Right renal pelvis (tissue), 4 donors: ENCODE results near the gene SDCCAG8. TPM values are rescaled to one million over a fixed set of nuclear protein-coding genes. Genes with fewer than 3 reads are reported as not detected.

Experiments used
- DNase-seq, 4 donors: peaks; one replicate each; pipeline ENCODE4 v3.0.0-alpha.2; 2013; ENCODE audit warnings: low read depth in 4 of 4, low spot score in 3 of 4, missing footprints in 1 of 4
- polyA plus RNA-seq, 4 donors: library from polyadenylated mRNA; unstranded; fragments of 120-200 nt; gene quantifications; one replicate each; pipeline ENCODE4 v1.2.1, GENCODE V29; 2013; ENCODE audit not compliant: insufficient read length in 4 of 4

The SDCCAG8 gene
- polyA plus RNA-seq, 4 donors, result 40.8 to 50.4 (median 43.7) TPM

DNA sequence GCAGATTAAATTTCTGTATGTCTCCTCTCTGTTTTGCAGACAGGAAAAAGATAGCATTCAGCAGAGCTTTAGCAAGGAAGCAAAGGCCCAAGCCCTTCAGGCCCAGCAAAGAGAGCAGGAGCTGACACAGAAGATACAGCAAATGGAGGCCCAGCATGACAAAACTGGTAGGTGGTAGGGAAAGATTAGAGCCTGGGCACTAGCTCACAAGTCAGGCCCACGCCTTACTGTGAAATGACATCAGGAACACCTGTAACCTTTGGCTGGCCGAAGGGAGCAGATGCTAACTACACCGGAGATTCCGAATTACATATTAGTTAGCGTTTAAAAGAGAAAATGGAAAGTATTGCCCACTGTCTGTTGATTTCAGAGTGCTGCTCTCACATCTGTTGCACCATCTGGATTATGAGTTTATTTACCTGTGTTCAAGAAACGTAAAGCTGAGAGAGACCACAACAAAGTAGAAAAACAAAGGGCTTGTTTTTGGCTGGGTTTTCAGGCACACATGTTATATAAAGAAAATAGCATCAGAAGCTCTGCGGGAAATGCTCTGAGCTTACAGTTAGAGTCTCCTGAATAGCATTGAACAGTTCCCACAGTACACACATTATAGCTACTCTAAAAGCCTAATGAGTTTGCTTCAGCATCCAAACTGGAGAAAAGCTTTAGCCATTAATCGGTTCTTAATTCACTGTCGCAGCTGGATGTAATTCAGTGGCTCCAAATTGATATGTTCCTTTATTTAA is 160.0 kb downstream of the SDCCAG8 start:
- no peak for DNase-seq

DNA sequence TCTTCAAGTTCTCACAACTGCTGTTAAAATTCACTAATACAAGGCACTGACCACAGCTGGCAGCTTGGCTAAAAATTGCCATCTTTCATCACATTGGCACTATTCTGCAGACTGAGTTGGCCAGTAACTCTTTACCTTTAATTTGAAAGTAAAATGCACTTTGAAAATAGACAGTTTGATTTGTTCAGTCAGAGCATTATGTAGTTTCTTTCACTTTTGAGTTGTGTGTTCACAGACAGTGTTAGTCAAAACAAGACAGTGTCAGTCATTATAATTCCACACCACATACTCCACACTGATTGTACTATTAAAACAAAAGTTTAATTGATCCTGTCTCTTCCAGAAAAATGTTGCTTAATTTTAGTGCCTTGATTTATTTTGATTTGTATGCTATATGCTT is 160.7 kb downstream of the SDCCAG8 start:
- no peak for DNase-seq

DNA sequence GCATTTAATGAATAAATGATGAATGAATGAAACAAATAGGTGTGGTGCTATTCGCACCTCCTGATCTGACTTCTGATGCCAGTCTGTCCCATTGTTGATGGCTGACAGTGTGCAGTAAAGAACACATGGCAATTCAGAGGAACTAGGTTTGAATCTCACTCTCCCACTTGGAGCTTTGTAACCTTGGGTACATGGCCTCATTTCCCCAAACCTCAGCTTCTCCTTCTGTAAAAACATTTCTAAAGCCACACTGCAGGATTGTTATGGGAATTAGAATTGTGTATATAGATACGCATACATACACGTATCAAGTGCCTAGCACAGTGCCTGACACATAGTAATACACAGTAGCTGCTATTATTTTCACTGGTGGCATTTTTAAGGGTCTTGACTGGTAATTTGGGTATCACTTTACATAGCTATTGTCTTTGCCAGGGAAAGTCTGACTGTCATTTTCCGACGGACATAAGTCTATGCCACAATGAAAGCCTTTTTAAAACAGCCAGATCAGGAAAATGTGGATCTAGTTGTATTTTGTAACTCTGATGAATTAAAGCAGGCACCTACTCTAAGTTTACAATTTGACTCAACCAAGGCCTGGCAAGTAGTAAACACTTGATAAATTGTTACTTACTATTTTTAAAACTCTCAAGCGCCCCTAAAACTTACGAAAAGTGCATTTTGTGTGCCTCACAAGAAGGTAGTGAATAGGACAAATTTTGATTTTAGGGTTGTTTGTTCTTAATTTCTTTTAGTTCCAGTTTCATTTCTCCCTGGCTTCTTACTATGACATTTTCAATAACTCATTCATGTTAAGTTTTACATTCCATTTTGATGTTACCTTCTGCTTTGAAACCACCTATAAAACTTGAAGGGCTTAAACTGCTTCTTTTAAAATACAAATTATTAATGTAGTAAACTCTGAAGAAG is 164.4 kb downstream of the SDCCAG8 start:
- DNase-seq, result no peak

DNA sequence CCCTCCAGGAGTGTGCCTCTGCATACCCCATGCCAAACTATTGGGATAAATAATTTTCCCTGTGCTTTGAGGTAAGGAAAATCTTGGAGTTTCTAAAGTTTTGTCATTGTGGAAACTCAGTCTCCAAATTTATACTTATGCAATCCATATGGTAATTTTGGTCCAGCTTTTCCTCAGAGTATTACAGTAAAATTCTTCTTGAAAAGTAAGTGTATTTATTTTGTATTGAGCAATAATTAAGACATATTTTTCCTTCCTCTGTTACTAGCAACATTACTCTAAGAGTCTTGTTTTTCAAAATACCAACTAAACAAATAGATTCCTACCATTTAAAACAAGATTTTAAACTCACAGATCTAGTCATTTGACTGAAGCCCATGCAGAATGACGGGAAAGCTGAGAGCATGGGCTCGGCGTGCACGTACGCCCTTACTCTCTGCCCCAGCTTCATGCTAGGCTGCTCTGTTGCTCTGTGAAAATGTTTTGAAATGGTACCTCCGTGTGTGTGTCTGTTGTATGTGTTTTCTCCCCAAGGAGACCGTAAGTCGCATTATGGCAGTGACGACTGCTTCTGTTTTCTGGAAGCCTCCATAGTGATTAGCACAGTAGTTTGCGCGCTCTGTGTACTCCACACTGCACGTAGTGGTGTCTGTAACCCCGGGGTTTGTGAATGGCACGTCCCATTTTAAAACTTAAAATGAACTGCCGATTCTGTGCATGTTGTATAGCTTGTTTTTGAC is 165.3 kb downstream of the SDCCAG8 start:
- no peak for DNase-seq

DNA sequence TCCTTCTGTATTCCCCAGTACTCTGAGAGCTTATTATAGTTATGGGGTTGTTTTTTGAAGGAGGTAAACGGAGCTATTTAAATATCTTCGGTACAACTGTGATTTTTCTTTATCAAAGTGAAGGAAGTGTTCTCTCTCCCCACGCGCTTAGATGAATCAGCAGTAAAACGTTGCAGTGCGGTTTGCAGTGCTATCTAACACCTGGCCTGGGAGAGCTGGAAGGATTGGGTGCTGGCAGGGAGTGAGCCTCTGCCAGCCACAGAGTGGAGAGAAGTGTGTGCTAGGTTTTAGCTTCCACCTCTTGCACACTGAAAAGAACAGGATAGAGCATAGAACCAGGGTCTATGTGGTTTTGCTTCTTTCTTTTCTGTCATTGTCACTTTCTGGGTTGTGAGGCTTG is 165.9 kb downstream of the SDCCAG8 start:
- DNase-seq, result no peak

DNA sequence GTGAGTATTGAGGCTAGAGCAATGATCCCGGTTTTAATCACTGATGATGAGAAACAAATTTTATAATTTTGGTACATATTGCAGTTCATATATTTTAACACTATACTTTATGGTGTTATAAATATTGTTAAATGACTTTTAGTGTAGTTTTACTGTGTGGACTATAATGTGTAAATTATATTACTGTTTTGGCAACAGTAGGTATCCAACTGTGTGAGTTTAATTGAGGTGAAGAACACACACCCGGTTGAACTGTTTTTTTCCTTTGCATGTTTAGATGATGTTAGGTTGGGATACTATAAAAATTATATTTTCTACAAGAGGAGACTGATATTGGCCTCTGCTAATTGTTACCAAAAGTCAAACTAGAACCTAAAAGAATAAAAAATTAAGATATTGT is 166.5 kb downstream of the SDCCAG8 start:
- DNase-seq, result no peak

DNA sequence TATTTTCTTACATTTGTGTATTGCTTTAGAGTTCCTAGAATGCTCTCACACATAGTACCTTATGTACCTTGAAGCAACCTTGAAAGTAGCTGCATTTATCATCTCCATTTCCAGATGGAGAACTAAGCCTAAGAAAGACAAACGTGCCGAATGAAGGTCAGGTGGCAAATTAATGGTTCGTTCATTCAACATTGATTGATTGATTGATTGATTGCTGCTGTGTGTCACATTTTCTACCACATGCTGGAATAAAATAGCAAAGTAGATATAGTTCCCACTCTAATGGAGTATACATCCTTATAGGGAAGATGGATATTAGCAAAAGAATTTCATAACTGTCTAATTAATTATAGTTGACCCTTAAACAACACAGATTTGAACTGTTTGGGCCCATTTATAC is 172.2 kb downstream of the SDCCAG8 start:
- no peak for DNase-seq

DNA sequence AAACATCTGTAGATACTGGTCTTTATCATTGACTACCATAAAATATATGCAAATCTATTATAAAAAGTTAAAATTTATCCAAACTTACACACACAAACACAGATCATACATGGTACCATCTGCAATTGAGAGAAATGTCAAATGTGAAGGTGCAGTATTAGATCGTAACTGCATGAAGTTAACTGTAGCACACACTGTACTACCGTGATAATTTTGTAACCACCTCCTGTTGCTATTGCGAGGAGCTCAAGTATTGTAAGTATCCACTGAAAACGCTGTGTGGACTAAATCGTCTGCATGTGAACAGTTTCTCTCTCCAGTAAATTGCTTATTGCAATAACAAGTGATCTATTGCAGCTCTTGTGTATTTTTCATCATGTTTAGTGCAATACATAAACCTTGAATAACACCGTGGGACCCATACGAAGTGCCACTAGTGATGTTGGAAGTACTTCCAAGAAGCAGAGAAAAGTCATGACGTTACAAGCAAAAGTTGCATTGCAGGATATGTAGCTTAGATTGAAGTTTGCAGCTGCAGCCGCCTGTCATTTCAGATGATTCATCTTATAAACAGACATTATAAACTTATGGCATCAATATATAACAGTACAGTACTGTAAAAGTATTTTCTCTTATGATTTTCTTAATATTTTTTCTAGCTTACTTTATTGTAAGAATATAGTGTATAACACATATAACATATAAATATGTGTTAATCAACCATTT is 172.9 kb downstream of the SDCCAG8 start:
- DNase-seq, result no peak

DNA sequence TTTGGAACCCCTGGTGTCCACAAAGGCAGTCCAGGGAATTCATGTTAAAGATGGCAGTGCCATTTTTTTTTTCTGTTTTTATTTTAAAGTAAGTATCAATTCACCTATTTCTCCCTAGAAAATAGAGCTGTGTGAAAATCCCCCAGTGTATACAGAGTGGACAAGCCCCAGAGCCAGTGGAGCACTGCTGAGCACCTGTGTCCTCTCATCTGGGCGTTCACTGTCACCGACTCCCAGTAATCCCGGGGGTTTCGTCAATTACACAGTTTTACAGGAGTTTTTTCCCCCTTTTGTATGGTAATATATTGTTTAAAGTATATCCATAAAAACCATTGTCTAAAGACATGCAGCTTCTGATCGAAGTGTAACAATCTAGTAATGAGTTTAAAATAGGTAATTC is 175.8 kb downstream of the SDCCAG8 start:
- no peak for DNase-seq

DNA sequence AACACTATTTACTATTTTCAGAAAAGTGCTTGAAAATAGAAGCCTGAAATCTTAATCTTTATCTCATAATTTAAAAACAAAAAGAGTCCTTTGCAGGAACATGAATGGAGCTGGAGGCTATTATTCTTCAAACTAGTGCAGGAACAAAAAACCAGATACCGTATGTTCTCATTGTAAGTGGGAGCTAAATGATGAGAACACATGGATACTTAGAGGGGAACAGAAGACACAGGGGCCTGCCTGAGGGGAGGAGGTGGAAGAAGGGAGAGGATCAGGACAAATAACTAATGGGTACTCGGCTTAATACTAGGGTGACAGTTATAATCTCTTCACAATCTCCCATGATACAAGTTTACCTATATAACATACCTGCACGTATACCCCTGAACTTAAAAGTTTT is 176.3 kb downstream of the SDCCAG8 start:
- DNase-seq, result no peak

DNA sequence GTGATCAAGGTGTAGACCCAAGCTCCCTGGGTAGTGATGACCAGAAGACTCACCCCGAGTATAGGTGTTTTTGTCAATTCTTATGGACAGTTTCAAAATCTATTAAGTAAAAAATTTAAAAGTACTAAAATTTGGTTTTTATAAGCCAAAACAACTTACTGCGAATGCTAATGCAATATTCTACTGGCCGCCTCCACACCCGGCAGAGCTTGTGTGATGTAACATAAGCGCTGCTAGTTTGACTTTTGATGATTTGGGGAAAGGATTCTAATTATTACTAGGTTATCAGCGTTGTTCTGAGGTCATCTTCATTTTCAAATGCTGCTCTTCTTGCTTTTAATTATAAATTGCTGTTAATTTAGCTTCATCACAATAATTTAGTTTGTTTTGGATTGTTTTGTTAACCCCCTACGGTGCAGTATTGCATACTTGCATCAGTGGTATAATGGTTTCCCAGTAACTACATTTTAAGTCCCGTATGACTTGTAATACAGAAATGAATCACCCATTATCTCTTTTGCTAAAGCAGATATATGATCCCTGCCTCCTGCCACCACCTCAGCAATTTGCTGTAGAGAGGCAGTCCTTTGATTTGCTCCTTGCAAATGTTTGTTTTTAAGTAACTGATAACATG is 178.0 kb downstream of the SDCCAG8 start:
- DNase-seq, result no peak

DNA sequence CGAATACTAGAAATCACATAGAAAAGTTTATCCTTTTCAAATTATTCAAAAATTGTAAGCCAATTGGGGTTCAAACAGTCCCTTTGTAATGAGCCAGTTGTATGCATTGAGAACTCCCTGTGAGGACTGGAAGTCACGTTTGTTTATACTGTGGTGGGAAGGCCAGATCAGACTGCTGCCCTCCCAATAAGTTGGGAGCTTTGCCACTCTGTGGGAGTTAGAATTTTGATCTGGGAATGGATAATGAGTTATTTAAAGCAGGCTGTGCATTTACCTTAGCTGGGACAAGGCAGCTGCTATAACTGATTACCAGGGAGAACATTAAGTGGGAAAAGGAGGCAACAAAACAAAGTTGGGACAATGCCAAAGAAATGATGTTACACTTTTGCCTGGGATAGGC is 178.8 kb downstream of the SDCCAG8 start:
- no peak for DNase-seq

DNA sequence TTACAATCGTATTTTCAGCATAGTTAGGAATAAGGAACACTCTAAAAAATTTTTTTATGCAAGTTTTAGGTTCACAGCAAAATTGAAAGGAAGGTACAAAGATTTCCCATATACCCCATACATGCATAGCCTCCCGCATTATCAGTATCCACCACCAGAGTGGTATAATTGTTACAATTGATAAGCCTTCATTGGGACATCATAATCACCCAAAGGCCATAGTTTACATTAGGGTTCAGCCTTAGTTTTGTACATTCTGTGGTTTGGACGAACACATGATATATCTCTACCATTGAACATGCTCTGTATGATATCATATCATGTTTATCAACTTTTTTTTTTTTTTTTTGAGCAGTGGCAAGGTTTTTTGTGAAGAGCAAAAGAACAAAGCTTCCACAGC is 180.0 kb downstream of the SDCCAG8 start:
- no peak for DNase-seq

DNA sequence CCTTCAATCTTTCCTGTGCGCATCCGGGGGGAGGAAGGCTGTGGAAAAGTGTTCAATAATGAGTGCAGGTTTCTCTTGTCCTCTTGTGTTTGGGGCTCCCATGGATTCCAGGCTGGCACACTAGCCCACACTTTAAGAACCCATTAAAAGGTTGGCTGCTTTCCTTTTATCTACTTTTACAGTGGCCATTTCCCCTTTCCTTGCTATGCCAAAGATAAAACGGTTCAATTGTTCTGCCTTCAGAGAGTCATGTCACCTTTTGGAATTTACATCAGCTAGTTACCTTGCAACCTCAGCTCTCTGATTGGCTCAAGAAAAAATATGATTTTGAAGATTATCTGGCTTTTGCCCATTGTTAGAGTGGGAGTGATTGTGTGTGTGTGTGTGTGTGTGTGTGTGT is 182.3 kb downstream of the SDCCAG8 start:
- no peak for DNase-seq

DNA sequence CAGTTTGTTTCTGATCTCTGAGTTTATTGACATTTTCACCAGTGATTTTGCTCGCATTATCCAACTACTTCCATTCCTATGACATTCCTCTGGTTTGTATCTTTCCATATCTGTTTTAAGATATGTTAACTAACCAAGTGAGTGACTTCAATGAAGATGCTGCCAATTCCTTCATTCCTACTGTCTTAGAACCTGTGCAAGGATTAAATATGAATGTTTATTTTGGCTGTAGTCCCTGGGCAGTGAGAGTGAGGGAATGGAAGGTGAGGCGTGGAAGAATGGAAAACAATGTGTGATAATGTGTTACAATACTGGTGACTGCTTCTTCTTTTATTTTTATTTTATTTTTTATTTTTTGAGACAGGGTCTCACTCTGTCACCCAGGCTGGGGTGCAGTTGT is 183.0 kb downstream of the SDCCAG8 start:
- DNase-seq, result no peak

DNA sequence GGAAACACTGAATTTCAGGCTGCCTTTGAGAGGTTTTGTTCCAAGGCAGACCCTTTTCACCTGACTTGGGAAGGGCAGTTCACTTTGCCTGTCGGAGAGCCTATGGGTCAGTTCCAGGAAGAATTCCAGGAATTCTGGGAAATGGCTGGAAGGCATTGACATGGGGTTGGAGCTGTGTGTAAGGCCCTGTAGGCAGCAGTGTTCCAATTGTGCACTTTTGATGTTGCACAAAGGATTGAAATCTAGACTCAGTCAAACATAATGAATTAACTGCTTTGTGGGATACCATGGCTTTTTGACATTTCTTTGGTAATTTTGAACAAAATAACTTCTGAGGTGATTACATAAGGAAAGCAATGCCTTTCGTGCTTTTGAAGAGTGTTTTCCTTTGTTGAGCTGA is 184.6 kb downstream of the SDCCAG8 start:
- DNase-seq, result no peak

DNA sequence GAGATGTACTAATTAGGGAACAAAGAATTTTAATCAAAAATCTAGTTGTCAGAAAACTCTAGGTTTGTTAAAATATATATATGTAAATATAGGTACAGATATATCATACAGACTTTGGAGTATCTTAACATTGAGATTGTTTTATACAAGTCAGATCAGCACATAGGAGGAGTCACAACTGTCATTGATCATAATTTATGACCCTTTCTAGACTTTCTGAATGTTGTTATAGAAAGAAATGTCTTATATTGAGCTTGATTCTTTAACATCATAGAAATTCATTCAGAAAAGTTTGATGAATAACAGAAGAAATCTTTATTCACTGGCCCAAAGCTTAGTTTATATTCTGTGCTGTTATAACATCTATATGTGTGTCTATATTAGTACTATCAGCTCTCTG is 185.8 kb downstream of the SDCCAG8 start:
- no peak for DNase-seq

DNA sequence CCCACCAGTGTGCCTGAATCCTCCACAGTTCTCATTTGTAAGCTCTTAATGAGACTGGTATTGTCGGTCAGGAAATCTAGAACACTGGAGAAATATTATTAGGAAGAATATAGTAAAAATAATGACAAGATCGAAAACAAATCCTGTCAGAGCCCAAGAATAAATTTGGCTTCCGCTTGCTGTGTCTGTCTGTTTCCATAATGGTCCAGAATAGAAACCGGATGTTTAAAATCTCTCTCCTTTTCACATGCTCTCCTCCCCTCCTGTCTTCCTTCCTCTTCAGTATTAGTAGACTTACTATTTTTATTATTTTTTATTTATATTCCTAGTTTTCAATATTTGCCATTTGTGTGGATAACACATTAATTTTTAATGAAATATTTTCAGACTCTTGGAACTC is 187.7 kb downstream of the SDCCAG8 start:
- DNase-seq, result no peak

DNA sequence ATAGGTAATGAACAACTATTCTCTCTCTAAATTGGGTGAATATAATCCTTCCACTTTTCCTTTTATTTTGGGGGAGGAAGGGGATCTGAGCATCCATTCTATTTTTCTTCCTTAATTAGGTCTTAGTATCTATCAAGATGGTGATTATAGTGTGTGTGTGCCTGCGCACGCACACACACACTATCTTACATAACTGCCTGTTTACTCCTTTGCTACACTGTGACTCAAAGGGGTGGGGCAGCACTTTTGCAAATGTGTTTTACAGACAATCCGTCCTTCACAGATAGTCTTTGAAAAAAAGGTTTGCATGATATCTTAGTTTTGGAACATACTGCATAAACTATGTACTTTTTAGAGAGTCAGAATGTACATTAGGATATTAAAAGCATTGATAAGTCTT is 191.5 kb downstream of the SDCCAG8 start:
- no peak for DNase-seq

DNA sequence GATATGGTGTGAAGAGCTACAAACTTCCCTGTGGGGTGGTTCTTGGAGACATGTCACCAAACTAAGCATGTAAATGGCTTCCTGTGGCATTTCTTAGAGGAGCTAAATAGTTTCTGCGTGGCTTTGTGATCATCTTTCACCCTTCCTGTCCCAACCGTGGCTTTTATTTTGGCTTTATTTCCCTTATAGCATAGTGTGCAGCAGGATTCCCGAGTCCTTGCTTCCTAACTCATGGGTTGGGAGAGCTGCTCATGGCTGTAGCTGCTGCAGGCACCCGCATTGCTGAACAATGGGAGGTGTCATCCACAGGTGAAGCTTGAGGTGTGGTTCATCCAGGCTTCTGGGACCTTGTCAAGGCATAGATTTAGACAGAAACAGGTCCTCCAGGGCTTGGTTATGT is 192.0 kb downstream of the SDCCAG8 start:
- DNase-seq, result no peak
